Stimulated activated CD8-positive, alpha-beta memory T cell treated with anti-CD3 and anti-CD28 coated beads, Interleukin-12 subunit alpha, Interleukin-12 subunit beta, amount 100 ng/mL, for 1 hour (primary cell): ENCODE measurements around the gene RPS6KL1.

ENCODE experiments used
- DNase-seq: peaks from one replicate; pipeline ENCODE4 v3.0.0-alpha.2; 2020; ENCODE audit warnings: low read depth

Gene RPS6KL1, protein sequence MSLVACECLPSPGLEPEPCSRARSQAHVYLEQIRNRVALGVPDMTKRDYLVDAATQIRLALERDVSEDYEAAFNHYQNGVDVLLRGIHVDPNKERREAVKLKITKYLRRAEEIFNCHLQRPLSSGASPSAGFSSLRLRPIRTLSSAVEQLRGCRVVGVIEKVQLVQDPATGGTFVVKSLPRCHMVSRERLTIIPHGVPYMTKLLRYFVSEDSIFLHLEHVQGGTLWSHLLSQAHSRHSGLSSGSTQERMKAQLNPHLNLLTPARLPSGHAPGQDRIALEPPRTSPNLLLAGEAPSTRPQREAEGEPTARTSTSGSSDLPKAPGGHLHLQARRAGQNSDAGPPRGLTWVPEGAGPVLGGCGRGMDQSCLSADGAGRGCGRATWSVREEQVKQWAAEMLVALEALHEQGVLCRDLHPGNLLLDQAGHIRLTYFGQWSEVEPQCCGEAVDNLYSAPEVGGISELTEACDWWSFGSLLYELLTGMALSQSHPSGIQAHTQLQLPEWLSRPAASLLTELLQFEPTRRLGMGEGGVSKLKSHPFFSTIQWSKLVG

DNA sequence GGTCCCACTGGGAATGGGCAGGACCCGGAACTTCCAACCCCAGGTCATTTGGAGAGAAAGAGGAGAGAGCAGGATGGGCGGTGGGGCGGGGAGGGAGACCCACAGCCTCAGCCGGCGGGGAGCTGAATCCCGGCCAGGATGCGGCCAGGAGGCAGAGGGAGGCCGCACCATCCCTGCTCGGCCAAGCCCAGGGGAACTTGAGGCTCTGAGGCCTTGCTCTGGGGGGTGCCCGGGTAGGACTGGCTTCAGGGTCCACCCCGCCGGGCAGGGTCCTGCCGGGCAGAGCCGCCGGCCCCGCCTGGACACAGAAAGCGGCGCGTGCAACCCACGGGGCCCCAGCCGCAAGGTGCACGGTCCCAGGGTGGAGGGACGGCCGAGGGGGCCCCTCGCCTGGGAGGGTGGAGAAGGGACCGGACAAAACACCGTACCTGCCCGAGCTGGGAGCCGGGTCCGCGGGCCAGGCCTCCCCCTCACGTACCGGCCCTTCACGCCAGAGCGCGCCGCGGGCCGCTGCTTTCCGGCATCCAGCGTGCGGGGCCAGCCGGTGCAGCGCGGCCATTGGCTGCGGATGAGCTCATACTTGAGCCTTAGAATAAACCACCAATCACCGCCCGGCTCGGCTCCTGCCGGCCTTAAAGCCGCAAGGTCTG, at the start of gene RPS6KL1:
RPS6KL1 (minus strand) TSS at position 509 of the 650 bp plus-strand sequence. CDS start 1,719 bp downstream, outside the sequence.
- peak; percentile 25 for DNase-seq

DNA sequence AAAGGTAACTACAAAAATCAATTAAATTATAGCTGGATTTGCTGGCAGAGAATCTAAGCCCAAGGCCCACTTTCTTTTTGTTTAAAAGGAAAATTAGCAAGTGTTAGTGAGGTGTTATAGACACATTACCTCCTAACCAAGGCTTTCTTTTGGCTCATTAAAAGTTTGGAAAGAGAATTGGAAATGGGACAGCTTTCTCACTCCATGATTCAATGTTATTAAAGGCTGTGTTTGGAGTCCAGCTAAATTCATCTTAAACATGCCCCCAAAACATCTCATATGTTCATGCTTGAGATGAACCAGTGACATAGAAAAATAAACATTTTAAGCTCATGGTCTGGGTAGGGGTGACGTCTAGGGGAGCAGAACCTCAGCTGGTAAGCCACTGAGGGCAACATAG, 45.8 kb upstream of the RPS6KL1 start:
- DNase-seq = no peak

DNA sequence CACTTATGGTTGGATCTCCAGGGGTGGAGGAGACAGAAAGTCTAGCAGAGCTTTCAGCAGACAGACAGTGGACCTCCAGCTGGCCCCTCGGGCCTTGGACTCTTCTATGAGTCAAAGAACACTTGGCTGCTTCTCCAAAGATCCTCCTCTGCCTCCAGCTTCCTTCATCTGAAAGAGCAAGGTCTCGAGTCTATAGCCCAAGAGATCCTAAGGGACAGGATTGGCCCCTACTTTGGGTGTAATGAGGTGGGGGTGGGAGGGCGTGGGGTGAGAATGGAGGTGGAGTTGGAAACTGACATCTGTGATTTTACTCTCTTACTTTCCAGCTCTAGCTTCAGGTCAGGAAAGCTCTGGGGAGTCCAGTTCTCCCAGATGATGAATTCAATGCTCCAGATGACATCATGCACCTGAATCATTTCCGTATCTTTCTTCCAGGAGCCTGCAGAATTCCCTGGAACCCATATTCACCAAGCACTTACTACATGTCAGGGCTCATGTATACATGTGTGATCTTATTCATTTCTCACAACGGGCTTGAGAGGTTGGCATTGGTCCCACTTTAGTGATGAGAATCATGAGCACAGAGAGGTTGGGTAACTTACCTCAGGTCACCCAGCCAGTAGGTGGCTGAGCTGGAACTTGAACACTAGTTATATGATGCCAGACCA, 42.6 kb upstream of the RPS6KL1 start:
- DNase-seq = no peak

DNA sequence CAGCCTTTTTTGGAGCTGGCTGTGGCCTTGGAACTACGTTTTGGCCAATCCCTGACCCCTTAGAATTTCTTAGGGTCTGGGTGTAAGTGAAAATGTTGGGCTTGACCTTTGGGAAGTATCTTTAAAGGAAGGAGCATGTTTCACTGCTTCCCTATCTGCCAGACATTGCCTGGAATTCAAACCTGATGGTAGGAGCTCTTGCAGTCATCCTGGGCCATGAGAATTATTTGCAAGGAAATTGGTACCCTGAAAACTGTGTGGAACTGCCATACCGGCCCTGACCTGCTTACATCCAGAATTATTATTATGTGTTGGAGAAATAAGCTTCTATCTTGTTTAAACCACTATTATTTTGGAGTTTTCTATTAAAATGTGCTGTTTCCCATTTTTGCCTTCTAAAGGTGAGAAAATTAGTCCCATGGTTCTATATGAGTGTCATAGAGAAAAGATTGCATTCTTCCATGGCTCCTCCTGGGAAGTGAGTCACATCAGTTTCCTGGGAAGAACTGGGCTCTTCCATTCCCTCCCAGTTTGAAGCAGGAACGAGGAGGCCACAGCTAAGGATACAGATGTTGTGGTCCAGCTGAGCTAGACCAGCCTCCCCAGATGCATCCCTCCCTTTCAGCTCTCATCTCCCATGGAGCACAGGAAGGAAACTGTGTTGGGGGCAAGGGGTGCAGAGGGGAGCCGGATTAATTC, 41.9 kb upstream of the RPS6KL1 start:
- DNase-seq = no peak

DNA sequence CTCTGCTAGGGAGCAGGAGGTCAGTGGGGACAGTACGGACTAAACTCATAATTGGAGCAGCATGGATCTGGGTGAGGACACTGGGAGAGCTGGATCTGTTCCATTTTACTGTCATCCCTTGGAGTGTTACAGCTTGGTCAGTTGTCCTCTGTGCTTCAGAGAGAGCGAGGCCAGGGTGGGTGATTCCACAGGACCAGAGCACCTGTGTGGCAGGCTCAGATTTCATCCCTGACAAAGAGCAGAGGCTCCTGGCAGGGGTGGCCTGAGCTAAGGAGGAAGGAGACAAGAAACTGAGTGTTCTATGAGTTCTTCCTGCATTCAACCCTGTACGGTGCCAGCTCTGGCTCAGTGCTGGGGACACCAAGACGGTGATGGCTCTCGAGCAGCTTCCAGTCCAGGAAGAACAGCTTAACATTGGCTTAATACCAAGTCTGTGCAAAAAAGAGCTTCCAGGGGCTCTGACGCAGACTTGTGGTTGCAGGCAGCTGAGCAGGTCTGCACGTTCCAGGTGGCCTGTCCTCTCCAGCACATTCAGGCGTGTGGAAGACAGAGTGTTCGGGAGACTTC, 40.7 kb upstream of the RPS6KL1 start:
- no peak for DNase-seq

DNA sequence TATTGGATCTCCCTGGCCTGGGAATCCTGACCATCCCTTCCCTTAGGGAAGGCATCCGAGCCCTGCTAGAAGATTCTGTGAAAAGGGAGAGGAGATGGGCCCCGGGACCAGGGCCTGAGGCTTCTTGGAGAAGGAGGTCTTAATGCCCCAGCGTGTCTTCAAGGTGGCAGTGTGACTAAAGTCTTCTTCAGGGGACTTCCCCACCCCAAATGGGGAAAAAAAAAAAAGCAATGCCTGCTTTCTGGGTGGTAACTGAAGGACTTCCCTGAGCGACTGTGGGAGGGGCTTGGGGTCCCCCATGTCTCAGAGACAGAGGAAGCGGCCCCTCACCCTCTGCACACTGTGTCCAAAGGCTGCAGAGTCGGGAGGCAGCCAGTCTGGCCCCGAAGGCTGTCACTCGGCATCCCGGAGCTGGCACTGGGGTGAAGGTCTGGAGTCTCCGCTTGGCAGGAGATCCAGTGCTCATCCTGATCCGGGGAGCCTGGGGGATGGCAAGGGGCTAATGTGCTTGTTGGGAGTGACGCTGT, 40.2 kb upstream of the RPS6KL1 start:
- DNase-seq = no peak

DNA sequence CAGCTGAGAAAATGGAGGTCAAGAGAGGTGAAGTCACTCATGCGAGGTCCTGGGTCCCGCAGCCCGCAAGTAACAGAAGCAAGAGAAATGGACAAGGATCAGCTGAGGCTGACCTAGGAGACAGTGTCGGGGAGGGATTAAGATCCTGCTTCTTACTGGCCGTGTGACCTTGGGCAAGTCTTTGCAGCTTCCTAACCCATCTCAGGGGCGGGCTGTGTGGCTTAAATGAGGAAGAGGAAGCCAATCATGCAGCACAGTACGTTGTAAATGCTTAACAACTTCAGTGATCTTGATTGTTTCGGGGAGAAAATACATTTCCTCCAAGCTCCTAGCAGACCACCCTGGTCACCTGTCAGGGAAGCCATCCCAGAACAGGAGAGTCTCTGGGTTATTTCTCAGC, 39.4 kb upstream of the RPS6KL1 start:
- DNase-seq = no peak

DNA sequence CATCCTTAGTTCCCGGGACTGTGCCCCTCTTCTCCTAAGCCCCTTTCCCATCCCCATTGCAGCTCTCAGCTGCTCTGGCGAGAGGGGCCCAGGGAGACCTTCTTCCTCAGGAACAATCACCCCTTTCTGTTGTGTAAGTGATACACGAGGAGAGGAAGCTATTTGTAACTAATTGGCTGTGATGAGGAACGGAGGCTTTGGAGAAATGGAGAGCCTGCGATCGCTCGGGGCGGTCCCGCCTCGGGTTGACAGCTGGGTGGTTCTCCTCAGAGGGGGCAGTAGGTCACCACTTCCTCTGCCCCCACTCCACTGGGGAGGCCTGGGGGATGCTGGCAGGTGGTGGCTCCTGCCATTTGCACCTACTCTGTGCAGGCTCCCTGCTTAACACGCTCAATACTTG, 39.0 kb upstream of the RPS6KL1 start:
- no peak for DNase-seq

DNA sequence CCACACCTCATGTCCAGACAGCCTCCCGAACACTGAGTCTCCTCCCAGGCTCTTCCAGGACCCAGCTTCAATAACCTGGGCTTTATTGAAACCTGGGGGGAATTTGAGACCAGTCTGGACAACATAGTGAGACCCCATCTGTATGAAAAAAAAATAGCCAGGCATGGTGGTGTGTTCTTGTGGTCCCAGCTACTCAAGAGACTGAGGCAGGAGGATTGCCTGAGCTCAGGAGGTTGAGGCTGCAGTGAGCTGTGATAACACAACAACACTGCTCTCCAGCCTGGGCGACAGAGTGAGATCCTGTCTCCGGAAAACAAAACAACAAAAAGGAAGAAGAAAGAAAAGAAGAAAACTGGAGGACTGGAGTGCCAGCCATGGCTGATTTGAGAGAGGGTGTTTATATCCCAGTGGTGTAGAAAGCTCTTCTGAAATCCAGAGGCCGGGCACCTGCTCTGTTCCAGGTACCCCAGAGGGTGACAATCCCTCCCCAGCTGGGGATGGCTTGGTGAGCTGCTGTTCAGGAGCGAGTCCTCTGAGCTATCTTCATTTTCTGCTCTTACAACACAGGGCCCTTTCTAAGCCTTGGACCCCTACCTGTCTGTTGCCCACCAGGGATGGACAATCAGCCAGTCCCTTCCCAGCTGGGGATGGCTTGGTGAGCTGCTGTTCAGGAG, 38.3 kb upstream of the RPS6KL1 start:
- no peak for DNase-seq

DNA sequence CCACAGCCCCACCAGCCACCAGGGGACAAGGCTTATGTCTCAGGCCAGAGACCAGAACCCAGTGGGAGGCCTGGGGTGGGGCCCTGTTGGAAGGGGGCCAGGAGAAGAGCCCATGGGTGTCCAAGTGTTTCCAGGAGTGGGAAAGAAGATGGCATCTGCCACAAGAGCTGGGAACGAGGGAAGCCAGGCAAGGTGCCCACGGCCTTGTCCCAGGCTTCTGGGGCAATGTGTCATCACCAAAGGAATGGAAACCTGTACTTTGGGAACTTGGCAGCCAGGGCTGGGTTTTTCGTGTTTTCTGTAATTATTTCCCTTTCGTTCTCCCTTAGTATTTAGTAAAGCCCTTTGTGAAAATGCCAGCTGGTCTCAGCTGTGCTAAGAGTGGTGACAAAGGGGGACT, 37.7 kb upstream of the RPS6KL1 start:
- DNase-seq = no peak

DNA sequence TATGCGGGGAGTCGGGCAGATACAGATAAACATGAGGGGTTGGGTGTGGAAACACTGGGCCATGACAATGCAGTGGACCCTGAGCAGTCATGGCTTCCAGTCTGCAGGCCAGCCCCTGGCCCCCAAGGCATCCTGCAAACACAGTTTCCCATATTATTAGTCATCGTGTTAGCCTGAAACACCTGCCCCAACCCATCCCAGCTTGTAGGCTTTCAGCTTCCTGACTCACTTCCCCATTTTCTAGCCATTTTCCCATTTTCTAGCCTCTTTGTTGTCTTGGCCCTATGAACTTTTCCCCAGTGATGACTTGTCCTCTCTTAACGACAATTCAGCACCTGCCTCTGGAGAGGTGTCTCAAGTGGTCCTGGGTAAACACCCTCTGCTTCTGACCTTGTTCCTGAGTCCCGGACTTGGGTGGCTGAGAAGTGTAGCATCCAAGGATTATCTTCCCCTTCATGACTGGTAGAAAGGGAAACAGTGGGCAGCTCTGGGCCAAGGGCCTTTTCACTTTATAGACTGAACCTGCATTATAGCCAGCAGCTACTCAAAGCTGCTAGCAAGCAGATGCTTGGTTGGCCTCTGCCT, 36.6 kb upstream of the RPS6KL1 start:
- DNase-seq = no peak

DNA sequence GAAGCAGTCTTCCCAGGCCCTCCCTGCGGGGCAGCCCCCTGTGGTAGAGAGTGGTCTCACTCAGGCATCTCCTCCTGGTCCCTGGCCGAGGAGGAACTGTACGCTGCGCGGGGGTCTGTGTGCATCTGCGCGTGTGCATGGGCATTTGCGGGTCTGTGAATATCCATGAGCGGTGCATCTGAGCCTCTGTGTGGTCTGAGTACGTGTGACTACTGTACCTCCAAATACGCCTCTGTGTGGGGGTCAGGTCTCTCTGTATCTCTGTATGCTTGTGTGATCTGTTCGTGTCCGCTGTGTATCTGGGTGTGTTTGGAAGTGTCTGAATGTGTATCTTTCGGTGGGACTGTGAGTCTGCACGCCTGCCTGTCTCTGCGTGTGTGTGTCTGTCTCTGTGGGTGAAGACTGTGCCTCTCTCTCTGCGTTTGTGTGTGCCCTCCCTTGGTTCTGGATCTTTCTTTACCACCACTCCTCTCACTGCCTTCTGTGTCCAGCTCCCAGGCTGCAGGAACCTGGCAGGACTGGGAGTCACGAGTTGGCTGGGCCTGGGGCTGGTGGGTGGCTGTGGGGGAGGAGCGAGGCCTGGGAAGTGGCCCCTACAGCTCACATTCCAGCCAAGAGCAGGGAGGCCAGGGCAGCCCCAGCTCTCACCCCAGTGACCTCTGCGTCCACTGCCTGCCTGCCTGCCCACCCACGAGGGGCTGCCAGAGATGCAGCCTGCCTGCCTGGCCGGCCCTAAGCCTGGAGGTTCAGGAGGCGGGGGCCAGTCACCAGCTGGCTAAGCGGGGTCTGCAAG, 33.4 kb upstream of the RPS6KL1 start:
- no peak for DNase-seq

DNA sequence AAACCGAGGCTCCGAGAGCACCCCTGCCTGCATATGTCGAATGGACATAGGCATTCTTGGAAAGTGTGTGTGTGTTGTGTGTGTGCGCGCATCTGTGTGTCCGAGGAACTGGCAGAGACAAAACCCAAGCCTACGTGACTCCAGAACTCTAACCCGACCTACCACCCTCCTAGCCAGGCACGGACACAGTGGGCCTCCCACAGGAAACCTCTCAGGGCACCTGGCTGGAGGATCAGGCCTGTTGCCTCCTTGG, 32.9 kb upstream of the RPS6KL1 start:
- no peak for DNase-seq

DNA sequence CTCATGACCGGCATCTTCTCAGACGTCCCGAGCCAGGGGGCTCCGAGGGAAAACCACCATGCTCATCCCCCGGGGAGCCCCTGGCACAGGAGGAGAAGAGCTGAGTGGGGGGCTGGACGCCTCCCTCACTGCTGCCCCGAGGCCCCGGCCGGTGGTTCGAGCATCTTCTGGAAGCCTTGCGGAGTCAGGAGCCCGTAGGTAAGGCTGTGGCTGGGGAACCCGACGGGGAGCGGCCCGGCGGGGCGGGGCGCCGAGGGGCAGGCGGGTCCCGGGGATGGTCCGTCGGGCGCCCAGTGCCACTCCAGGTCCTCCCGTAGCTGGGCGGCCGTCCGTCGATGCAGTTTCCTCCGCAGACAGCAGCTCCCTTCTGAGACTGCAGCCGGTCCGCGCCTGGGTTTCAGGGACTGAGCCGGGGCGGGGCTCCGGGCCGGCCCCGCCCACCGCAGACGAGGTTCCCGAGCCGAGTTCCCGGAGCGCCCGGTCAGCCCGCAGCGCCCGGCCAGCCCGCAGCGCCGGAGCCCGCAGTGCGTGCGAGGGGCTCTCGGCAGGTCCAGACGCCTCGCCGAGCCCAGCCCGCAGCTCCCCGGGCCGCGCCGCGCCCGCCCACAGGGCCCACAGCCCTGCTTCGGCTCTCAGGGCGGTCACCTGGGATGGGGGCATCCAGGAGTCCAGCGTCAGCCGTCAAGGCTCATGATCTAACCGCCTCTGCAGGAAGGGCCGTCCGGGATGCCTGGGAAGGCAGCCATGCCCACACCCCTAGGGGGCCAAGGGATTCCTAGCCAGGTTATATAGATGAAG, 32.4 kb upstream of the RPS6KL1 start, which contains the start of gene PGF:
PGF (minus strand) TSS at position 369 of the 798 bp plus-strand sequence; CDS start at position 14, 355 bp downstream.
- DNase-seq = no peak

DNA sequence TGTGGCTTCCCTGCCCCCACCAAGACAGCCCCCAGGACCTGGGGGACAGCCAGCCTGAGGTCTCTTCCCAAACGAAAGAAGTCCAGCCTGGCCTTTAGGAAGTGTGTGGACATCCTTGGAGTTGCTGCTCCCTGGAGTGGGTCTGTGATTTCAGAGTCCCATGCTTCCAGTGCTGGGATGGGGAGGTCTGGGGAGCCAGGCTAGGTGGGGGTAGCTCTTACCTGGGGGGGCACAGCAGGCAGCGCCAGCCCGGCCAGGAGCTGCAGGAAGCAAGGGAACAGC, 31.8 kb upstream of the RPS6KL1 start:
- no peak for DNase-seq

DNA sequence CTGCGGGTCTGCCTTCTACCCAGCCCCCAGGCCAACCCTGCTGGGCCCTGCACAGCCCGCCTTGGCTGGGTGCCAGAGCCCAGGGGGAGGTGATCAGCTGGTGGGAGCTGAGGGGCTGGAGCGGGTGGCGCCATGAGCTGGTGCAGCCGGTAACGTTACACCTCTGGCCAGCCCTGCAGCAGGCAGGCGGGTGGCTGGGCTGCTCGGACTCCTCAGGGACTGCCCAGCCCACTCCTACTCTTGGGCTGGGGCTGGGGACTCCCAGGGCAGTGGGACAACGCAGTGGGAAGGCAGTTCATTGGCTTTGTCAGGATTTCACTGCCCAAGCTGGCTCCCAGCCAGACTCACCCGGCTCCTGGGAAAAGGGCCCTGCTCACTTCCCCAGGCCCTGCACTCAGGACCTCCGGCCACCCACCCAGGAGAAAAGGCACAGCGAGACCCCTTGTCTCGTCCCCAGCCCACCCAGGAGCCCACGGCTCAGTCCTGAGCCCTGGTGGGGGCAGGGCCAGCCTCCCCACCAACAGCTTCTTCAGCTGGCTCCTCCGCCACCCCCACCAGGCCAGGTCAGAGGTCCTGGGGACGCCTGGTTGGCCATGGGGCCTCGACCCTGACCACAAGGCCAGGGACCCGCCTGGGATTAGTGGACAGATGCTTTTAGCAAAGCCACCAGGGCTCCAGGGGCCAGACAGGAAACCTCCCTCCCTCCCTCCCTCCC, 31.3 kb upstream of the RPS6KL1 start:
- DNase-seq = no peak

DNA sequence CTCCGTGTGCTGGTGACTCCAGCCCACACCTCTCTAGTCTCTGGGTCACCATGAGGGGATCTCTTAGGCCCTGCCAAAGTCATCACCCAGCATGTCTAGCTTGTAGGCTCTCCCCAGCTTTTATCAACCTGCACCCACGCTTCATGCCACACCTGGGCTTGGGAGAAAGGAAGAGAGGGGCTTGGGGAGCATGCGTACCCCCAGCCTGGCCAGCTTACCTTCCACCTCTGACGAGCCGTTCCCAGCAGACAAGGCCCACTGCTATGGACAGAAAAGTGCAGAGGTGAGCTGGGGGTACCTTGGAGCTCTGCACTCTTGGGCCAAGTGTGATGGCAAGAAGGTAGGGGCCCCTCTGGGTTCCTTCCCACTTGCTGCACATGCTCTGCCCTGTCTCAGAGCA, 30.6 kb upstream of the RPS6KL1 start:
- DNase-seq = no peak

DNA sequence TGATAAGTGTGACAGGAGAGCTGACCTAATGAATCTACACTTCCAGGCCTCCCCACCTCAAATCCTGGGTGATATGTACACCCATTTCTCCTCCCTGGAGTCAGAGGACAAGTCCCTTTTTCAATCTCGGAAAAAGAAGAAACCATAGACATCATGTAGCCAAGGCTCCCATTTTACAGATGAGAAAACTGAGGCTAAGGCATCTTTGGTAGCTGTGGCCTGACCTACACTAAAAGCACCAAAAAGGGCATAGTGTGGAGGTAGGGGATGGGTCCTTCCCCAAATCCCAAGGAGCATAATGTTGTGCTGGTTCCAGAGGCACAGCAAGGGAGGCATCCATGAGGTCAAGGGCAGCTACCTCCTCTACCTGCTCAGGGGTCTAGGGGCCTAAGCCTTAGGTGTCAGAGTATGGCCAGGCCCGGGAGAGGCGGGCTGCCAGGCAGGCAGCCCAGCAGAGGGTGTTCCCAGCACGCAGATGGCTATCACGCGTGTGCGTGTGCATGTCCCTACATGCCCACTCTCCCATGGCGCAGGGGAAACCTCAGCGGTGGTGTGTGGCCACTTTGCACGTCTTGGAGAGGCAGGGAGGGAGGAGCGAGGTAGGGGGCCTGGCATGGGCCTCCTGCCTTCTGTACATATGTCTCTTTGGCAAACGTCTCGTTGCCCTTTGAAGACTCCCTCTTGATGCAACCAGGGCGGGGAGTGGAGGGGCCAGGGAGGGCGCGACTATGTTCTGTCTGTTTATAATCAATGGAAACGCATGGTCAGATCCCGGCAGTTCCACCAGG, 29.8 kb upstream of the RPS6KL1 start:
- DNase-seq = no peak
